H9 (cell line): ENCODE results near the gene ANO10. TPM values are rescaled to one million over a fixed set of nuclear protein-coding genes. Genes with fewer than 3 reads are reported as not detected.

Experiments used
- DNase-seq: peaks from one replicate; pipeline ENCODE4 v3.0.0-alpha.2; 2017
- H2AFZ ChIP-seq: one replicate; pipeline ENCODE4 v1.6.1; 2013; ENCODE audit warnings: mild to moderate bottlenecking, low read length, control low read depth, moderate library complexity
- H2AK5ac ChIP-seq: 2 replicates; pipeline ENCODE4 v1.6.1; 2013; ENCODE audit warnings: low read length, control low read depth, mixed read lengths; ENCODE audit not compliant: insufficient read length
- H2BK120ac ChIP-seq: one replicate; pipeline ENCODE4 v1.6.1; 2013; ENCODE audit warnings: low read depth, mild to moderate bottlenecking, low read length, control low read depth, inconsistent platforms; ENCODE audit not compliant: poor library complexity, severe bottlenecking
- H2BK12ac ChIP-seq: 2 replicates; pipeline ENCODE4 v1.6.1; 2013; ENCODE audit warnings: low read length, control low read depth, mixed read lengths, low read depth; ENCODE audit not compliant: insufficient read length
- H2BK15ac ChIP-seq: 2 replicates; pipeline ENCODE4 v1.6.1; 2013; ENCODE audit warnings: low read depth, low read length, control low read depth
- H2BK20ac ChIP-seq: one replicate; pipeline ENCODE4 v1.6.1; 2013; ENCODE audit warnings: low read depth, mild to moderate bottlenecking, low read length, control low read depth, inconsistent platforms; ENCODE audit not compliant: poor library complexity, severe bottlenecking
- H2BK5ac ChIP-seq: 2 replicates; pipeline ENCODE4 v1.6.1; 2013; ENCODE audit warnings: low read length, control low read depth, mixed read lengths; ENCODE audit not compliant: insufficient read length
- H3K14ac ChIP-seq: 2 replicates; pipeline ENCODE4 v1.6.1; 2013; ENCODE audit warnings: low read length, control low read depth; ENCODE audit not compliant: insufficient read depth
- H3K18ac ChIP-seq: 2 replicates; pipeline ENCODE4 v1.6.1; 2013; ENCODE audit warnings: low read depth, mild to moderate bottlenecking, mixed read lengths, low read length, control low read depth; ENCODE audit not compliant: insufficient read length
- H3K23ac ChIP-seq: 2 replicates; pipeline ENCODE4 v1.6.1; 2013; ENCODE audit warnings: low read length, control low read depth, mixed read lengths, low read depth; ENCODE audit not compliant: insufficient read length
- H3K23me2 ChIP-seq: 2 replicates; pipeline ENCODE4 v1.6.1; 2013; ENCODE audit warnings: low read depth, mild to moderate bottlenecking, mixed read lengths, low read length, control low read depth; ENCODE audit not compliant: insufficient read length, poor library complexity, severe bottlenecking
- H3K27ac ChIP-seq: 2 replicates; pipeline ENCODE4 v1.5.1; 2013; ENCODE audit warnings: low read length, control low read depth, mixed read lengths, low read depth; ENCODE audit not compliant: insufficient read length
- H3K27me3 ChIP-seq: 2 replicates; pipeline ENCODE4 v1.6.1; 2013; ENCODE audit warnings: low read length, control low read depth, inconsistent platforms; ENCODE audit not compliant: insufficient read depth
- H3K4ac ChIP-seq: 2 replicates; pipeline ENCODE4 v1.6.1; 2013; ENCODE audit warnings: low read depth, mild to moderate bottlenecking, control low read depth, inconsistent platforms, low read length, moderate library complexity
- H3K4me1 ChIP-seq: 2 replicates; pipeline ENCODE4 v1.6.1; 2013; ENCODE audit warnings: low read length, control low read depth, inconsistent platforms; ENCODE audit not compliant: insufficient read depth
- H3K4me2 ChIP-seq: 2 replicates; pipeline ENCODE4 v1.6.1; 2013; ENCODE audit warnings: low read length, control low read depth, mixed read lengths; ENCODE audit not compliant: insufficient read length, insufficient read depth
- H3K56ac ChIP-seq: 2 replicates; pipeline ENCODE4 v1.6.1; 2013; ENCODE audit warnings: low read depth, mild to moderate bottlenecking, mixed read lengths, low read length, control low read depth; ENCODE audit not compliant: insufficient read length
- H3K79me1 ChIP-seq: 2 replicates; pipeline ENCODE4 v1.6.1; 2013; ENCODE audit warnings: low read depth, mild to moderate bottlenecking, moderate library complexity, low read length, control low read depth, inconsistent platforms; ENCODE audit not compliant: insufficient read depth, poor library complexity, severe bottlenecking
- H3K79me2 ChIP-seq: 2 replicates; pipeline ENCODE4 v1.6.1; 2013; ENCODE audit warnings: low read length, control low read depth, inconsistent platforms; ENCODE audit not compliant: insufficient read depth
- H3K9ac ChIP-seq: 2 replicates; pipeline ENCODE4 v1.6.1; 2013; ENCODE audit warnings: low read length, control low read depth, mixed read lengths; ENCODE audit not compliant: insufficient read length; ENCODE audit errors: extremely low read depth
- H3K9me3 ChIP-seq: one replicate; pipeline ENCODE4 v1.6.1; 2013; ENCODE audit warnings: low read depth, low read length, inconsistent platforms; ENCODE audit not compliant: control insufficient read depth
- H3T11ph ChIP-seq: one replicate; pipeline ENCODE4 v1.6.1; 2013; ENCODE audit warnings: mild to moderate bottlenecking, low read length, control low read depth, inconsistent platforms
- H4K20me1 ChIP-seq: one replicate; pipeline ENCODE4 v1.6.1; 2013; ENCODE audit not compliant: control insufficient read depth, insufficient read length, insufficient read depth
- H4K5ac ChIP-seq: 2 replicates; pipeline ENCODE4 v1.6.1; 2013; ENCODE audit warnings: low read depth, mild to moderate bottlenecking, mixed read lengths, low read length, control low read depth; ENCODE audit not compliant: insufficient read length
- H4K8ac ChIP-seq: replicated peaks from 2 replicates; pipeline ENCODE4 v1.6.1; 2013; ENCODE audit warnings: low read length, control low read depth, mixed read lengths, low read depth; ENCODE audit not compliant: insufficient read length
- H4K91ac ChIP-seq: 2 replicates; pipeline ENCODE4 v1.6.1; 2013; ENCODE audit warnings: low read depth, mild to moderate bottlenecking, moderate library complexity, mixed read lengths, low read length, control low read depth; ENCODE audit not compliant: insufficient read length
- H3K27ac Mint-ChIP-seq, 3 experiments: 2 replicates in 2 of 3; 3 replicates in 1 of 3; pipeline ENCODE4 v1.8.0; 2020 to 2021; ENCODE audit warnings: mixed read lengths in 3 of 3, mild to moderate bottlenecking in 1 of 3, moderate library complexity in 1 of 3
- H3K27me3 Mint-ChIP-seq: 2 replicates; pipeline ENCODE4 v1.8.0; 2021; ENCODE audit warnings: low read depth, mild to moderate bottlenecking, moderate library complexity, mixed read lengths
- H3K36me3 Mint-ChIP-seq, 3 experiments: 2 replicates in 2 of 3; 3 replicates in 1 of 3; pipeline ENCODE4 v1.8.0; 2020 to 2021; ENCODE audit warnings: low read depth in 3 of 3, mixed read lengths in 3 of 3; ENCODE audit not compliant: insufficient read depth in 1 of 3
- H3K4me1 Mint-ChIP-seq, 2 experiments: 2 replicates each; pipeline ENCODE4 v1.8.0; 2020; ENCODE audit warnings: mixed read lengths in 2 of 2
- H3K4me3 Mint-ChIP-seq, 2 experiments: 2 replicates in 1 of 2; 3 replicates in 1 of 2; pipeline ENCODE4 v1.8.0; 2020 to 2021; ENCODE audit warnings: mild to moderate bottlenecking in 2 of 2, mixed read lengths in 2 of 2, moderate library complexity in 1 of 2
- H3K9me3 Mint-ChIP-seq, 2 experiments: 2 replicates in 1 of 2; 3 replicates in 1 of 2; pipeline ENCODE4 v1.8.0; 2020; ENCODE audit warnings: mild to moderate bottlenecking in 2 of 2, mixed read lengths in 2 of 2, moderate library complexity in 1 of 2
- CTCF ChIP-seq: fragments of 200-600 bp; sonication (generic); conservative IDR thresholded peaks from 3 replicates; pipeline ENCODE4 v1.8.0; 2021; ENCODE audit warnings: antibody characterized with exemption, mild to moderate bottlenecking
- WGBS: extraction: QIAGEN DNeasy Blood & Tissue Kit; methylation state at CpG from one replicate; pipeline ENCODE4 v1.1.7; 2013; ENCODE audit warnings: missing lambda C conversion rate, low lambda C conversion rate, mixed read lengths; ENCODE audit not compliant: insufficient read length; ENCODE audit errors: extremely low coverage; 5-methylcytosine and 5-hydroxymethylcytosine counted together
- total RNA-seq: library from RNA; stranded (reverse); gene quantifications from 2 replicates; pipeline ENCODE4 v1.2.1, GENCODE V29; 2021

ANO10 gene
- total RNA-seq, 1 experiment from 2014 or later = 38.7 TPM

GRCh38 chr3:43490640-43491185, 131.1 kb downstream of the ANO10 start:
- Histone ChIP-seq H3K18ac (no peak overlapping the region), H3T11ph (no peak overlapping the region), H4K91ac (no peak overlapping the region), H4K8ac (no peak overlapping the region), H2BK12ac (no peak overlapping the region), H4K5ac (no peak overlapping the region), H3K9me3 (no peaks in the 10 kb centered on the region), H2BK15ac (no peak overlapping the region), H3K23me2 (no peaks in the 10 kb centered on the region), H3K4ac (no peak overlapping the region), H3K4me2 (no peak overlapping the region), H2BK5ac (no peak overlapping the region), H3K56ac (no peak overlapping the region), H3K9ac (no peak overlapping the region), H3K27ac (no peak overlapping the region), H3K27me3 (no peaks in the 10 kb centered on the region), H4K20me1 (no peaks in the 10 kb centered on the region), H2AFZ (no peak overlapping the region), H3K14ac (no peak overlapping the region), H2BK20ac (peak overlapping the region; percentile 64), H2AK5ac (no peak overlapping the region), H3K79me1 (no peaks in the 10 kb centered on the region), H3K4me1 (peaks cover 5% of the 10 kb centered on the region; the same call in 1 of the 2 replicates), H3K23ac (no peak overlapping the region), H3K79me2 (no peaks in the 10 kb centered on the region), H2BK120ac (no peak overlapping the region)
- no peak for DNase-seq
- Mint-ChIP-seq H3K4me1 (peaks cover 18 to 20% of the 10 kb centered on the region in 2 experiments), H3K4me3 (no peak overlapping the region), H3K27ac (peak overlapping the region in 1 of 3 experiments; percentile 68; a peak in 1 of 7 replicates), H3K9me3 (peaks cover 7 to 9% of the 10 kb centered on the region in 2 experiments; a peak in 4 of 5 replicates), H3K27me3 (no peaks in the 10 kb centered on the region), H3K36me3 (peaks cover 5 to 11% (median 11%) of the 10 kb centered on the region in 3 experiments)
- no CpG with 5 or more reads among the region's 7 CpGs for WGBS
- TF ChIP-seq CTCF = no peak
